ENCODE measurements around the gene TMEM214.

TMEM214 gene

GRCh38 chr2:27060323-27060722 lies 27.6 kb downstream of the TMEM214 start:
- Histone ChIP-seq H2BK15ac (ENCODE audit: low read length) (no peak overlapping the region), H3K79me1 (ENCODE audit: low read depth, low read length) (no peaks in the 10 kb centered on the region), H3K23ac (ENCODE audit: low read depth, low read length, poor library complexity) (no peak overlapping the region), H3K4me2 (ENCODE audit: insufficient read depth, low read length, poor library complexity, severe bottlenecking) (no peak overlapping the region), H4K91ac (ENCODE audit: low read depth, low read length, poor library complexity) (peak overlapping the region; percentile 76), H3K27me3 (ENCODE audit: control insufficient read depth in 3 of 3, insufficient read depth in 3 of 3, low read depth in 1 of 3, low read length in 3 of 3) (no peaks in the 10 kb centered on the region), H2BK120ac (ENCODE audit: low read depth, low read length) (no peak overlapping the region), H4K8ac (ENCODE audit: low read depth, low read length) (no peak overlapping the region), H2BK5ac (ENCODE audit: low read length) (no peak overlapping the region), H3K4me3 (ENCODE audit: low read length in 2 of 2) (no peak overlapping the region), H3K27ac (replicated peaks; ENCODE audit: low read length) (no peak overlapping the region), H3K4me1 (ENCODE audit: control insufficient read depth in 2 of 2, insufficient read depth in 1 of 2, low read depth in 1 of 2, low read length in 2 of 2) (no peaks in the 10 kb centered on the region), H3K18ac (ENCODE audit: low read length) (no peak overlapping the region), H3K36me3 (replicated peaks in 1 of 2; ENCODE audit: control insufficient read depth in 2 of 2, insufficient read depth in 2 of 2, low read length in 2 of 2) (peaks cover 40 to 86% of the 10 kb centered on the region in 2 donors), H3K14ac (ENCODE audit: low read length) (no peak overlapping the region), H3K9ac (ENCODE audit: low read depth, low read length, poor library complexity) (no peak overlapping the region), H2AK5ac (ENCODE audit: low read depth, low read length) (no peak overlapping the region), H3K9me3 (replicated peaks in 1 of 2; ENCODE audit: control insufficient read depth in 2 of 2, insufficient read depth in 1 of 2, low read depth in 1 of 2, low read length in 2 of 2) (peaks cover 0 to 2% of the 10 kb centered on the region in 2 donors), H3K4ac (ENCODE audit: low read length) (no peak overlapping the region), H2BK12ac (ENCODE audit: low read length) (no peak overlapping the region), H2AFZ (ENCODE audit: low read length) (no peak overlapping the region)
- no CpG with 5 or more reads among the region's 3 CpGs for WGBS, 2 donors (ENCODE audit: extremely low coverage in 2 of 2, insufficient read length in 2 of 2, insufficient replicate concordance in 1 of 2)
- no peak for DNase-seq (ENCODE audit: low spot score)

GRCh38 chr2:27065128-27065527 lies 32.4 kb downstream of the TMEM214 start:
- no peak overlapping the region for H3K4me2 ChIP-seq (ENCODE audit: insufficient read depth, low read length, poor library complexity, severe bottlenecking)
- no peak overlapping the region for H2BK5ac ChIP-seq (ENCODE audit: low read length)
- no peak overlapping the region for H2AK5ac ChIP-seq (ENCODE audit: low read depth, low read length)
- peaks cover 1% of the 10 kb centered on the region for H3K79me1 ChIP-seq (ENCODE audit: low read depth, low read length)
- no peak overlapping the region for H2BK12ac ChIP-seq (ENCODE audit: low read length)
- H3K36me3 ChIP-seq (replicated peaks in 1 of 2; ENCODE audit: control insufficient read depth in 2 of 2, insufficient read depth in 2 of 2, low read length in 2 of 2): peaks cover 37 to 86% of the 10 kb centered on the region in 2 donors
- no peak overlapping the region for H3K27ac ChIP-seq (replicated peaks; ENCODE audit: low read length)
- H3K9me3 ChIP-seq (replicated peaks in 1 of 2; ENCODE audit: control insufficient read depth in 2 of 2, insufficient read depth in 1 of 2, low read depth in 1 of 2, low read length in 2 of 2): peaks cover 0 to 2% of the 10 kb centered on the region in 2 donors
- no peaks in the 10 kb centered on the region for H3K27me3 ChIP-seq (ENCODE audit: control insufficient read depth in 3 of 3, insufficient read depth in 3 of 3, low read depth in 1 of 3, low read length in 3 of 3)
- no CpG with 5 or more reads among the region's 3 CpGs for WGBS, 2 donors (ENCODE audit: extremely low coverage in 2 of 2, insufficient read length in 2 of 2, insufficient replicate concordance in 1 of 2)
- H3K4me1 ChIP-seq (ENCODE audit: control insufficient read depth in 2 of 2, insufficient read depth in 1 of 2, low read depth in 1 of 2, low read length in 2 of 2): no peaks in the 10 kb centered on the region
- H3K23ac ChIP-seq (ENCODE audit: low read depth, low read length, poor library complexity): no peak overlapping the region
- H4K8ac ChIP-seq (ENCODE audit: low read depth, low read length): no peak overlapping the region
- no peak for DNase-seq (ENCODE audit: low spot score)
- no peak overlapping the region for H2BK15ac ChIP-seq (ENCODE audit: low read length)
- H2AFZ ChIP-seq (ENCODE audit: low read length): no peak overlapping the region
- no peak overlapping the region for H3K14ac ChIP-seq (ENCODE audit: low read length)
- no peak overlapping the region for H3K4me3 ChIP-seq (ENCODE audit: low read length in 2 of 2)
- H2BK120ac ChIP-seq (ENCODE audit: low read depth, low read length): no peak overlapping the region
- H3K18ac ChIP-seq (ENCODE audit: low read length): no peak overlapping the region
- no peak overlapping the region for H4K91ac ChIP-seq (ENCODE audit: low read depth, low read length, poor library complexity)
- H3K9ac ChIP-seq (ENCODE audit: low read depth, low read length, poor library complexity): no peak overlapping the region
- H3K4ac ChIP-seq (ENCODE audit: low read length): no peak overlapping the region

- Histone ChIP-seq H2BK120ac (ENCODE audit: low read depth, low read length) (no peak overlapping the region), H3K27ac (replicated peaks; ENCODE audit: low read length) (no peak overlapping the region), H3K4me1 (ENCODE audit: control insufficient read depth in 2 of 2, insufficient read depth in 1 of 2, low read depth in 1 of 2, low read length in 2 of 2) (peaks cover 8 to 9% of the 10 kb centered on the region in 2 donors), H2AFZ (ENCODE audit: low read length) (no peak overlapping the region), H3K4ac (ENCODE audit: low read length) (no peak overlapping the region), H4K91ac (ENCODE audit: low read depth, low read length, poor library complexity) (no peak overlapping the region), H3K23ac (ENCODE audit: low read depth, low read length, poor library complexity) (no peak overlapping the region), H3K79me1 (ENCODE audit: low read depth, low read length) (peaks cover 7% of the 10 kb centered on the region), H3K9ac (ENCODE audit: low read depth, low read length, poor library complexity) (no peak overlapping the region), H3K14ac (ENCODE audit: low read length) (no peak overlapping the region), H3K36me3 (replicated peaks in 1 of 2; ENCODE audit: control insufficient read depth in 2 of 2, insufficient read depth in 2 of 2, low read length in 2 of 2) (peaks cover 34 to 74% of the 10 kb centered on the region in 2 donors), H3K4me2 (ENCODE audit: insufficient read depth, low read length, poor library complexity, severe bottlenecking) (no peak overlapping the region), H3K4me3 (ENCODE audit: low read length in 2 of 2) (no peak overlapping the region), H3K9me3 (replicated peaks in 1 of 2; ENCODE audit: control insufficient read depth in 2 of 2, insufficient read depth in 1 of 2, low read depth in 1 of 2, low read length in 2 of 2) (peaks cover 0 to 2% of the 10 kb centered on the region in 2 donors), H2AK5ac (ENCODE audit: low read depth, low read length) (no peak overlapping the region), H3K27me3 (ENCODE audit: control insufficient read depth in 3 of 3, insufficient read depth in 3 of 3, low read depth in 1 of 3, low read length in 3 of 3) (no peaks in the 10 kb centered on the region), H2BK5ac (ENCODE audit: low read length) (no peak overlapping the region), H4K8ac (ENCODE audit: low read depth, low read length) (no peak overlapping the region), H2BK12ac (ENCODE audit: low read length) (no peak overlapping the region), H2BK15ac (ENCODE audit: low read length) (no peak overlapping the region), H3K18ac (ENCODE audit: low read length) (no peak overlapping the region)
- no peak for DNase-seq (ENCODE audit: low spot score)
- WGBS, 2 donors (ENCODE audit: extremely low coverage in 2 of 2, insufficient read length in 2 of 2, insufficient replicate concordance in 1 of 2): no CpG with 5 or more reads among the region's 5 CpGs
These were observed 34.6 kb downstream of the TMEM214 start for GRCh38 chr2:27067385-27067784.

- Histone ChIP-seq H3K4me3 (ENCODE audit: low read length in 2 of 2) (no peak overlapping the region), H2BK12ac (ENCODE audit: low read length) (no peak overlapping the region), H3K23ac (ENCODE audit: low read depth, low read length, poor library complexity) (no peak overlapping the region), H3K4ac (ENCODE audit: low read length) (no peak overlapping the region), H2AK5ac (ENCODE audit: low read depth, low read length) (no peak overlapping the region), H3K36me3 (replicated peaks in 1 of 2; ENCODE audit: control insufficient read depth in 2 of 2, insufficient read depth in 2 of 2, low read length in 2 of 2) (peaks cover 27 to 57% of the 10 kb centered on the region in 2 donors), H4K8ac (ENCODE audit: low read depth, low read length) (no peak overlapping the region), H3K9me3 (replicated peaks in 1 of 2; ENCODE audit: control insufficient read depth in 2 of 2, insufficient read depth in 1 of 2, low read depth in 1 of 2, low read length in 2 of 2) (no peaks in the 10 kb centered on the region), H3K4me1 (ENCODE audit: control insufficient read depth in 2 of 2, insufficient read depth in 1 of 2, low read depth in 1 of 2, low read length in 2 of 2) (peaks cover 12 to 16% of the 10 kb centered on the region in 2 donors), H3K14ac (ENCODE audit: low read length) (no peak overlapping the region), H3K79me1 (ENCODE audit: low read depth, low read length) (peaks cover 7% of the 10 kb centered on the region), H2BK120ac (ENCODE audit: low read depth, low read length) (no peak overlapping the region), H3K18ac (ENCODE audit: low read length) (no peak overlapping the region), H4K91ac (ENCODE audit: low read depth, low read length, poor library complexity) (no peak overlapping the region), H2BK15ac (ENCODE audit: low read length) (no peak overlapping the region), H3K27me3 (ENCODE audit: control insufficient read depth in 3 of 3, insufficient read depth in 3 of 3, low read depth in 1 of 3, low read length in 3 of 3) (no peaks in the 10 kb centered on the region), H3K9ac (ENCODE audit: low read depth, low read length, poor library complexity) (no peak overlapping the region), H3K27ac (replicated peaks; ENCODE audit: low read length) (no peak overlapping the region), H3K4me2 (ENCODE audit: insufficient read depth, low read length, poor library complexity, severe bottlenecking) (no peak overlapping the region), H2AFZ (ENCODE audit: low read length) (no peak overlapping the region), H2BK5ac (ENCODE audit: low read length) (no peak overlapping the region)
- no peak for DNase-seq (ENCODE audit: low spot score)
- WGBS, 2 donors (ENCODE audit: extremely low coverage in 2 of 2, insufficient read length in 2 of 2, insufficient replicate concordance in 1 of 2): no CpG with 5 or more reads among the region's 6 CpGs
These were observed 36.7 kb downstream of the TMEM214 start for GRCh38 chr2:27069436-27069835.

Data from neuronal stem cell (in vitro differentiated cells).